Karpas-422 (cell line): Measurements from ENCODE around the gene PELI3. TPM values are rescaled to one million over a fixed set of nuclear protein-coding genes. Genes with fewer than 3 reads are reported as not detected.

ENCODE experiments used
- DNase-seq: peaks from one replicate; pipeline ENCODE4 v3.0.0-alpha.2; 2015
- H2AFZ ChIP-seq: fragments of 200-600 bp; sonication (generic); 2 replicates; pipeline ENCODE4 v1.6.1; 2014; ENCODE audit warnings: antibody characterized with exemption, low read length, mixed read lengths
- H3K27ac ChIP-seq: fragments of 200-600 bp; sonication (generic); 2 replicates; pipeline ENCODE4 v1.5.1; 2014; ENCODE audit warnings: mild to moderate bottlenecking, low read length, moderate library complexity
- H3K27me3 ChIP-seq: fragments of 200-600 bp; sonication (generic); 2 replicates; pipeline ENCODE4 v1.6.1; 2014; ENCODE audit warnings: low read length, mixed read lengths
- H3K36me3 ChIP-seq: fragments of 200-600 bp; sonication (generic); 2 replicates; pipeline ENCODE4 v1.6.1; 2014; ENCODE audit warnings: low read length, mixed read lengths; ENCODE audit not compliant: insufficient read depth
- H3K4me1 ChIP-seq: fragments of 200-600 bp; sonication (generic); 2 replicates; pipeline ENCODE4 v1.6.1; 2014; ENCODE audit warnings: mild to moderate bottlenecking, low read length, mixed read lengths
- H3K4me2 ChIP-seq: fragments of 200-600 bp; sonication (generic); 2 replicates; pipeline ENCODE4 v1.6.1; 2014; ENCODE audit warnings: low read length, low read depth, mild to moderate bottlenecking; ENCODE audit not compliant: poor library complexity, severe bottlenecking
- H3K4me3 ChIP-seq: fragments of 200-600 bp; sonication (generic); 2 replicates; pipeline ENCODE4 v1.5.1; 2014; ENCODE audit warnings: mild to moderate bottlenecking, antibody characterized with exemption, low read length, mixed read lengths
- H3K79me2 ChIP-seq: fragments of 200-600 bp; sonication (generic); 2 replicates; pipeline ENCODE4 v1.6.1; 2014; ENCODE audit warnings: mild to moderate bottlenecking, low read length, mixed read lengths
- H3K9ac ChIP-seq: fragments of 200-600 bp; sonication (generic); 2 replicates; pipeline ENCODE4 v1.6.0; 2014; ENCODE audit warnings: low read length
- H3K9me2 ChIP-seq: fragments of 200-600 bp; sonication (generic), shearing (Covaris generic); replicated peaks from 2 replicates; pipeline ENCODE4 v1.6.0; 2014; ENCODE audit warnings: mild to moderate bottlenecking, low read length, moderate library complexity; ENCODE audit not compliant: insufficient read depth
- H3K9me3 ChIP-seq: fragments of 300-700, 200-600 bp; sonication (generic); 2 replicates; pipeline ENCODE4 v1.6.1; 2014; ENCODE audit warnings: low read length, mixed read lengths
- H4K20me1 ChIP-seq: fragments of 200-600 bp; sonication (generic); 2 replicates; pipeline ENCODE4 v1.6.1; 2014; ENCODE audit warnings: mild to moderate bottlenecking, antibody characterized with exemption, low read length, low read depth; ENCODE audit not compliant: insufficient read depth
- total RNA-seq: library from RNA; depleted of rRNA; stranded (reverse); fragments of >200 nt; shearing (Covaris generic); gene quantifications from 2 replicates; pipeline ENCODE4 v1.2.3, GENCODE V29; 2014; ENCODE audit warnings: low replicate concordance

The PELI3 gene
- total RNA-seq, 1 experiment from 2014 or later, result 6.7 TPM

GRCh38 chr11:66465373-66466224 lies 1.1 kb upstream of the PELI3 start:
- H3K4me1 ChIP-seq, result peaks cover 27% of the 10 kb centered on the region
- peak; percentile 64 for DNase-seq
- no peaks in the 10 kb centered on the region for H3K9me3 ChIP-seq
- H3K27ac ChIP-seq, result no peak overlapping the region
- no peak overlapping the region for H2AFZ ChIP-seq
- H3K9ac ChIP-seq, result peak overlapping the region; percentile 46
- H4K20me1 ChIP-seq, result peaks cover 8% of the 10 kb centered on the region; the same call in 1 of the 2 replicates
- no peaks in the 10 kb centered on the region for H3K9me2 ChIP-seq
- H3K79me2 ChIP-seq, result no peaks in the 10 kb centered on the region
- H3K4me2 ChIP-seq, result peak overlapping the region; percentile 58
- no peaks in the 10 kb centered on the region for H3K27me3 ChIP-seq
- no peaks in the 10 kb centered on the region for H3K36me3 ChIP-seq
- peak overlapping the region; percentile 31 for H3K4me3 ChIP-seq

- Histone ChIP-seq H3K9ac (peak overlapping the region; percentile 76), H3K27me3 (no peaks in the 10 kb centered on the region), H3K79me2 (no peaks in the 10 kb centered on the region), H3K36me3 (no peaks in the 10 kb centered on the region), H3K4me2 (peak overlapping the region; percentile 91), H3K9me2 (no peaks in the 10 kb centered on the region), H3K4me1 (peaks cover 27% of the 10 kb centered on the region), H3K27ac (no peak overlapping the region), H2AFZ (0 out of 2 replicates have a peak overlapping the region, but pooled peaks have one; percentile 49), H4K20me1 (peaks cover 8% of the 10 kb centered on the region; the same call in 1 of the 2 replicates), H3K4me3 (peak overlapping the region; percentile 83), H3K9me3 (no peaks in the 10 kb centered on the region)
- peak; percentile 55 for DNase-seq
Measured at GRCh38 chr11:66467034-66467659, 442 bp downstream of the PELI3 start.

- H2AFZ ChIP-seq, result 0 out of 2 replicates have a peak overlapping the region, but pooled peaks have one; percentile 49
- H3K27ac ChIP-seq, result no peak overlapping the region
- peak overlapping the region; percentile 76 for H3K9ac ChIP-seq
- peak overlapping the region; percentile 83 for H3K4me3 ChIP-seq
- peak overlapping the region; percentile 91 for H3K4me2 ChIP-seq
- peaks cover 8% of the 10 kb centered on the region; the same call in 1 of the 2 replicates for H4K20me1 ChIP-seq
- no peaks in the 10 kb centered on the region for H3K9me3 ChIP-seq
- peaks cover 27% of the 10 kb centered on the region for H3K4me1 ChIP-seq
- H3K36me3 ChIP-seq, result no peaks in the 10 kb centered on the region
- no peaks in the 10 kb centered on the region for H3K79me2 ChIP-seq
- no peak for DNase-seq
- no peaks in the 10 kb centered on the region for H3K9me2 ChIP-seq
- H3K27me3 ChIP-seq, result no peaks in the 10 kb centered on the region
Measured at GRCh38 chr11:66467756-66468155, 1.1 kb downstream of the PELI3 start.

- H3K4me2 ChIP-seq, result no peak overlapping the region
- H3K4me3 ChIP-seq, result no peak overlapping the region
- H3K9me3 ChIP-seq, result no peaks in the 10 kb centered on the region
- no peak overlapping the region for H3K9ac ChIP-seq
- no peaks in the 10 kb centered on the region for H3K36me3 ChIP-seq
- no peaks in the 10 kb centered on the region for H3K27me3 ChIP-seq
- H3K4me1 ChIP-seq, result peaks cover 27% of the 10 kb centered on the region
- no peak overlapping the region for H3K27ac ChIP-seq
- DNase-seq, result no peak
- H2AFZ ChIP-seq, result no peak overlapping the region
- no peaks in the 10 kb centered on the region for H3K9me2 ChIP-seq
- no peaks in the 10 kb centered on the region for H3K79me2 ChIP-seq
- peaks cover 8% of the 10 kb centered on the region; the same call in 1 of the 2 replicates for H4K20me1 ChIP-seq
Measured at GRCh38 chr11:66468691-66469090, 2.0 kb downstream of the PELI3 start.

- no peak overlapping the region for H3K9ac ChIP-seq
Measured at GRCh38 chr11:66469441-66469840, 2.7 kb downstream of the PELI3 start.

GRCh38 chr11:66470015-66470414 lies 3.3 kb downstream of the PELI3 start:
- no peaks in the 10 kb centered on the region for H3K27me3 ChIP-seq

More at GRCh38 chr11:66469441-66469840, 2.7 kb downstream of the PELI3 start:
- H3K27me3 ChIP-seq, result no peaks in the 10 kb centered on the region
- H3K79me2 ChIP-seq, result no peaks in the 10 kb centered on the region
- no peaks in the 10 kb centered on the region for H3K36me3 ChIP-seq
- no peak overlapping the region for H3K4me2 ChIP-seq
- H3K27ac ChIP-seq, result no peak overlapping the region
- no peaks in the 10 kb centered on the region for H3K9me2 ChIP-seq
- H3K4me3 ChIP-seq, result no peak overlapping the region
- peaks cover 27% of the 10 kb centered on the region for H3K4me1 ChIP-seq
- peaks cover 8% of the 10 kb centered on the region; the same call in 1 of the 2 replicates for H4K20me1 ChIP-seq
- DNase-seq, result no peak
- no peaks in the 10 kb centered on the region for H3K9me3 ChIP-seq
- no peak overlapping the region for H2AFZ ChIP-seq

GRCh38 chr11:66471142-66471541 lies 4.4 kb downstream of the PELI3 start:
- H3K79me2 ChIP-seq, result no peaks in the 10 kb centered on the region
- H2AFZ ChIP-seq, result no peak overlapping the region
- peaks cover 13% of the 10 kb centered on the region for H3K4me1 ChIP-seq
- no peak for DNase-seq
- H3K9ac ChIP-seq, result no peak overlapping the region
- H4K20me1 ChIP-seq, result peaks cover 8% of the 10 kb centered on the region; the same call in 1 of the 2 replicates
- H3K27ac ChIP-seq, result no peak overlapping the region
- H3K4me2 ChIP-seq, result no peak overlapping the region
- H3K4me3 ChIP-seq, result no peak overlapping the region
- no peaks in the 10 kb centered on the region for H3K36me3 ChIP-seq
- no peaks in the 10 kb centered on the region for H3K27me3 ChIP-seq
- H3K9me2 ChIP-seq, result no peaks in the 10 kb centered on the region
- no peaks in the 10 kb centered on the region for H3K9me3 ChIP-seq

More at GRCh38 chr11:66470015-66470414, 3.3 kb downstream of the PELI3 start:
- Histone ChIP-seq H3K79me2 (no peaks in the 10 kb centered on the region), H2AFZ (no peak overlapping the region), H4K20me1 (peaks cover 8% of the 10 kb centered on the region; the same call in 1 of the 2 replicates), H3K4me2 (no peak overlapping the region), H3K9me3 (no peaks in the 10 kb centered on the region), H3K9ac (no peak overlapping the region), H3K4me1 (peaks cover 24% of the 10 kb centered on the region), H3K9me2 (no peaks in the 10 kb centered on the region), H3K4me3 (no peak overlapping the region), H3K36me3 (no peaks in the 10 kb centered on the region), H3K27ac (no peak overlapping the region)
- no peak for DNase-seq

- Histone ChIP-seq H3K9me2 (no peaks in the 10 kb centered on the region), H3K4me3 (no peak overlapping the region), H3K79me2 (no peaks in the 10 kb centered on the region)
Measured at GRCh38 chr11:66472054-66472453, 5.3 kb downstream of the PELI3 start.

More at GRCh38 chr11:66472054-66472453, 5.3 kb downstream of the PELI3 start:
- H3K36me3 ChIP-seq, result no peaks in the 10 kb centered on the region
- no peaks in the 10 kb centered on the region for H3K27me3 ChIP-seq
- H3K4me1 ChIP-seq, result peaks cover 9% of the 10 kb centered on the region
- no peak overlapping the region for H3K27ac ChIP-seq
- no peak overlapping the region for H2AFZ ChIP-seq
- peaks cover 8% of the 10 kb centered on the region; the same call in 1 of the 2 replicates for H4K20me1 ChIP-seq
- no peak overlapping the region for H3K4me2 ChIP-seq
- H3K9ac ChIP-seq, result no peak overlapping the region
- DNase-seq, result no peak
- H3K9me3 ChIP-seq, result no peaks in the 10 kb centered on the region
